Measurements from ENCODE around the gene ELP4.

Gene ELP4

GRCh38 chr11:31800398-31801265 is 291.1 kb downstream of the ELP4 start:
- POLR2A ChIA-PET (ENCODE audit: low non-redundant PET), result no interaction called here
- H3K27ac ChIP-seq, result no peak overlapping the region
- CTCF ChIA-PET, result no interaction called here
- TF ChIP-seq, protein P1, sequence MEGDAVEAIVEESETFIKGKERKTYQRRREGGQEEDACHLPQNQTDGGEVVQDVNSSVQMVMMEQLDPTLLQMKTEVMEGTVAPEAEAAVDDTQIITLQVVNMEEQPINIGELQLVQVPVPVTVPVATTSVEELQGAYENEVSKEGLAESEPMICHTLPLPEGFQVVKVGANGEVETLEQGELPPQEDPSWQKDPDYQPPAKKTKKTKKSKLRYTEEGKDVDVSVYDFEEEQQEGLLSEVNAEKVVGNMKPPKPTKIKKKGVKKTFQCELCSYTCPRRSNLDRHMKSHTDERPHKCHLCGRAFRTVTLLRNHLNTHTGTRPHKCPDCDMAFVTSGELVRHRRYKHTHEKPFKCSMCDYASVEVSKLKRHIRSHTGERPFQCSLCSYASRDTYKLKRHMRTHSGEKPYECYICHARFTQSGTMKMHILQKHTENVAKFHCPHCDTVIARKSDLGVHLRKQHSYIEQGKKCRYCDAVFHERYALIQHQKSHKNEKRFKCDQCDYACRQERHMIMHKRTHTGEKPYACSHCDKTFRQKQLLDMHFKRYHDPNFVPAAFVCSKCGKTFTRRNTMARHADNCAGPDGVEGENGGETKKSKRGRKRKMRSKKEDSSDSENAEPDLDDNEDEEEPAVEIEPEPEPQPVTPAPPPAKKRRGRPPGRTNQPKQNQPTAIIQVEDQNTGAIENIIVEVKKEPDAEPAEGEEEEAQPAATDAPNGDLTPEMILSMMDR (conservative IDR thresholded peaks at IDR 0.05; ENCODE audit: low read depth), result no peak
- DNase-seq (ENCODE audit: low spot score), result no peak

DNA sequence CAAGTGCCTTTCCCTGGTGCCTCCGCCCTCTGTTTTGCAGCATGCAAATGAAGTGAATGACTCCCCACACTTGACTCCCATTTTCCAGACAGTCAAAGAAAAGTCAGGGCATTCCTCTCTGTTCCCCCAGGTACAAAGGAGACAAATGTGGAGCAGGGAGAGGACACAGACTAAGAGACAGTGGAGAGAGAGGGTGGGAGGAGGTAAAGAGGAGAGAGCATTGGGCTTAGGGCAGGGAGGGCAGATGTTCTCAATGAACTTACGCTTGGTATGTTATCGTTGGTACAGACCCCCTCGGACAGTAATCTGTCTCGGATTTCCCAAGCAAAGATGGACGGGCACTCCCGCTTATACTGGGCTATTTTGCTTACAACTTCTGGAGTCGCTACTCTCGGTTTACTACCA is 291.7 kb downstream of the ELP4 start:
- POLR2A ChIA-PET (ENCODE audit: low non-redundant PET), result no interaction called here
- DNase-seq (ENCODE audit: low spot score), result no peak
- CTCF ChIA-PET, result interaction anchor here (0.5 to 0.7 kb wide), 2 partner anchors 128 to 371 kb away, joined by 3 to 6 read pairs; no protein-coding TSS in a partner anchor

GRCh38 chr11:31802000-31802551 is 292.5 kb downstream of the ELP4 start:
- no peak overlapping the region for H3K27ac ChIP-seq
- POLR2A ChIA-PET (ENCODE audit: low non-redundant PET), result no interaction called here
- DNase-seq (ENCODE audit: low spot score), result no peak
- TF ChIP-seq, protein P1 (conservative IDR thresholded peaks at IDR 0.05; ENCODE audit: low read depth), result no peak
- CTCF ChIA-PET, result interaction anchor here (0.7 kb wide), 1 partner anchor 127 kb away, joined by 3 read pairs; no protein-coding TSS in a partner anchor

More for the DNA sequence above, 291.7 kb downstream of the ELP4 start:
- no peak overlapping the region for H3K27ac ChIP-seq
- TF ChIP-seq, protein P1 (conservative IDR thresholded peaks at IDR 0.05; ENCODE audit: low read depth), result no peak

- CTCF ChIA-PET, result no interaction called here
- DNase-seq (ENCODE audit: low spot score), result no peak
- H3K27ac ChIP-seq, result no peak overlapping the region
- POLR2A ChIA-PET (ENCODE audit: low non-redundant PET), result no interaction called here
- TF ChIP-seq, protein P1 (conservative IDR thresholded peaks at IDR 0.05; ENCODE audit: low read depth), result no peak
Observed at GRCh38 chr11:31802609-31802989, 293.0 kb downstream of the ELP4 start.

- DNase-seq (ENCODE audit: low spot score), result no peak
- CTCF ChIA-PET, result no interaction called here
- TF ChIP-seq, protein P1 (conservative IDR thresholded peaks at IDR 0.05; ENCODE audit: low read depth), result no peak
- no peak overlapping the region for H3K27ac ChIP-seq
- POLR2A ChIA-PET (ENCODE audit: low non-redundant PET), result no interaction called here
Observed at GRCh38 chr11:31802990-31803812, 293.6 kb downstream of the ELP4 start.

GRCh38 chr11:31803813-31804311 is 294.3 kb downstream of the ELP4 start:
- ChIA-PET POLR2A (ENCODE audit: low non-redundant PET) (no interaction called here), CTCF (no interaction called here)
- TF ChIP-seq, protein P1 (conservative IDR thresholded peaks at IDR 0.05; ENCODE audit: low read depth), result no peak
- DNase-seq (ENCODE audit: low spot score), result no peak
- H3K27ac ChIP-seq, result no peak overlapping the region
